HG02610 (cell line): ENCODE measurements around the gene ASIP.
"Not testable (repeated sequence)": the region's sequence is repeated elsewhere in the genome, so short reads cannot be mapped to it uniquely, and the experiment has no call there.

Experiments used
- ATAC-seq: cut with Tn5 transposase; IDR thresholded peaks from one replicate; pipeline ENCODE4 v1.9.1; 2021; ENCODE audit warnings: mild to moderate bottlenecking, moderate library complexity; ENCODE audit not compliant: unreplicated experiment

ASIP gene

GRCh38 chr20:34282041-34282440 is 40.8 kb downstream of the ASIP start:
- ATAC-seq = no peak

GRCh38 chr20:34283844-34284243 is 42.6 kb downstream of the ASIP start:
- no peak for ATAC-seq

- ATAC-seq = no peak
Measured at GRCh38 chr20:34285450-34285849, 44.2 kb downstream of the ASIP start.

GRCh38 chr20:34287500-34287899 is 46.3 kb downstream of the ASIP start:
- not testable (repeated sequence) for ATAC-seq

- no peak for ATAC-seq
Measured at GRCh38 chr20:34290471-34290870, 49.2 kb downstream of the ASIP start.

- no peak for ATAC-seq
Measured at GRCh38 chr20:34292496-34292895, 51.3 kb downstream of the ASIP start.

GRCh38 chr20:34293119-34293518 is 51.9 kb downstream of the ASIP start:
- no peak for ATAC-seq

- ATAC-seq = no peak
Measured at GRCh38 chr20:34293589-34293988, 52.4 kb downstream of the ASIP start.

- ATAC-seq = no peak
Measured at GRCh38 chr20:34294563-34294962, 53.3 kb downstream of the ASIP start.

- no peak for ATAC-seq
Measured at GRCh38 chr20:34295284-34295683, 54.1 kb downstream of the ASIP start.

- no peak for ATAC-seq
Measured at GRCh38 chr20:34296468-34296867, 55.2 kb downstream of the ASIP start.

- ATAC-seq = not testable (repeated sequence)
Measured at GRCh38 chr20:34298294-34298784, 57.1 kb downstream of the ASIP start.

- no peak for ATAC-seq
Measured at GRCh38 chr20:34299556-34300255, 58.5 kb downstream of the ASIP start.

- ATAC-seq = no peak
Measured at GRCh38 chr20:34300256-34300806, 59.1 kb downstream of the ASIP start.

- ATAC-seq = no peak
Measured at GRCh38 chr20:34300809-34301586, 59.8 kb downstream of the ASIP start.

GRCh38 chr20:34301587-34302311 is 60.5 kb downstream of the ASIP start:
- no peak for ATAC-seq

- ATAC-seq = no peak
Measured at GRCh38 chr20:34302312-34302722, 61.1 kb downstream of the ASIP start.

- peak; percentile 91 for ATAC-seq
Measured at GRCh38 chr20:34302723-34303533, 61.7 kb downstream of the ASIP start, which contains the start of gene AHCY. AHCY (minus strand) TSS chr20:34303355; CDS start chr20:34303270, 85 bp downstream.

GRCh38 chr20:34305333-34306230 is 64.4 kb downstream of the ASIP start:
- no peak for ATAC-seq
